ENCODE data around the gene HLA-B. TPM values are rescaled to one million over a fixed set of nuclear protein-coding genes. Genes with fewer than 3 reads are reported as not detected.
"Not testable (repeated sequence)": the region's sequence is repeated elsewhere in the genome, so short reads cannot be mapped to it uniquely, and the experiment has no call there.

HLA-B gene
- total RNA-seq, 2 donors from 2014 or later = 3,089 to 4,180 TPM

DNA sequence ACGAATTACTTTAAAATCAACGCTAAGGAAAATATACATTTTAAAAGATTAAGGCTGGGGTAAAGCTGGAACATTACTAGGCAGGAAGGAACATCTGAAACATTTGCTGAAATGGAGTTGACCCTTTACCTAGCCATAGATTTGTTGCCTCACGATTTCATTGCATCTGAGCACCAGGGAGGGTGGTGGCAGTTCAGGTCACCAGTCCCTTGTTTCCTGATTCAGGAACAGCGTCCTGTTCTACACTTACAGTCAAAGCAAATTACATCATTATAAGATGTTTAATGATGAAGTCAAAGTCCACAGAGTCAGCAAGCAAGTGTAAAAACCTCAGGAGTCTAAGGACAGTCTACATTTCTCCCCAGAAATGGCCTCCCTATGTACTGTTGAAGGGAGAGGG lies 37.4 kb upstream of the HLA-B start:
- Mint-ChIP-seq H3K36me3 (ENCODE audit: low read depth) (no peaks in the 10 kb centered on the region), H3K27me3 (no peaks in the 10 kb centered on the region), H3K9me3 (no peaks in the 10 kb centered on the region), H3K27ac (no peak overlapping the region), H3K4me1 (peaks cover 6% of the 10 kb centered on the region), H3K4me3 (no peak overlapping the region)
- no peak for ATAC-seq (replicated peaks)

DNA sequence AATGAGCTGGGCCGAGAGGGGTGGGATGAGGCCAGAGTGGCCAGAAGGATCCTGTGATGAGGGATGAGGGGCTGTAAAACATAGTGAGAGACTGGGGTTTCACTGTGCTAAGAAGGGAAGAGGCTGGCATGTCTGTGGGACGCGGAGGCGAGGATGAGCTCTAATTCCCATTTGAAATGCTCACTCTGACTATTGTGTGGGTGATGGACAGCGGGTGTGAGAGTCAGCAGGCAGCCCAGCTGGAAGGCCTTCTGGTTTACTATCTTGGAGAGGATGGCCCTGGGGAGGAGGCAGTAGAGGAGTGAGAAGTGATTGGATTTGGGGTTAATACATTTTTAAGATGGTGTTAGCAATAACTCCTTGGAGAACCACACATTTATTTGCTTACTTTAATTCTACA lies 37.0 kb upstream of the HLA-B start:
- H3K27me3 Mint-ChIP-seq = no peaks in the 10 kb centered on the region
- no peaks in the 10 kb centered on the region for H3K9me3 Mint-ChIP-seq
- no peak overlapping the region for H3K27ac Mint-ChIP-seq
- no peaks in the 10 kb centered on the region for H3K36me3 Mint-ChIP-seq (ENCODE audit: low read depth)
- no peak overlapping the region for H3K4me3 Mint-ChIP-seq
- H3K4me1 Mint-ChIP-seq = peaks cover 5% of the 10 kb centered on the region
- no peak for ATAC-seq (replicated peaks)

DNA sequence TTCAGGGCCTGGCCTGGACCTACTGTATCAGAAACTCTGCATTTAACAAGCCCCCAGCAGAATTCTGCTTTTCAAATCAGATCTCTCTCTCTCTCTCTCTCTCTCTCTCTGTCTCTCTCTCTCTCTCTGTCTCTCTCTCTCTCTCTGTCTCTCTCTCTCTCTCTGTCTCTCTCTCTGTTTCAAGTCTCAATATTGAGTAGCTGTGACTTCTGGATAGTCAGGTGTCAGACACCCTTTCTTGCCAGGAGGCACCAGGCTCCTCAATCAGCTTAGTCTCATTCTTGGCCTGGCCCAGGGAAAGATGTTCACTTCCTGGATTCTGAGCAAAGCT lies 32.8 kb upstream of the HLA-B start:
- H3K36me3 Mint-ChIP-seq (ENCODE audit: low read depth) = not testable (repeated sequence)

DNA sequence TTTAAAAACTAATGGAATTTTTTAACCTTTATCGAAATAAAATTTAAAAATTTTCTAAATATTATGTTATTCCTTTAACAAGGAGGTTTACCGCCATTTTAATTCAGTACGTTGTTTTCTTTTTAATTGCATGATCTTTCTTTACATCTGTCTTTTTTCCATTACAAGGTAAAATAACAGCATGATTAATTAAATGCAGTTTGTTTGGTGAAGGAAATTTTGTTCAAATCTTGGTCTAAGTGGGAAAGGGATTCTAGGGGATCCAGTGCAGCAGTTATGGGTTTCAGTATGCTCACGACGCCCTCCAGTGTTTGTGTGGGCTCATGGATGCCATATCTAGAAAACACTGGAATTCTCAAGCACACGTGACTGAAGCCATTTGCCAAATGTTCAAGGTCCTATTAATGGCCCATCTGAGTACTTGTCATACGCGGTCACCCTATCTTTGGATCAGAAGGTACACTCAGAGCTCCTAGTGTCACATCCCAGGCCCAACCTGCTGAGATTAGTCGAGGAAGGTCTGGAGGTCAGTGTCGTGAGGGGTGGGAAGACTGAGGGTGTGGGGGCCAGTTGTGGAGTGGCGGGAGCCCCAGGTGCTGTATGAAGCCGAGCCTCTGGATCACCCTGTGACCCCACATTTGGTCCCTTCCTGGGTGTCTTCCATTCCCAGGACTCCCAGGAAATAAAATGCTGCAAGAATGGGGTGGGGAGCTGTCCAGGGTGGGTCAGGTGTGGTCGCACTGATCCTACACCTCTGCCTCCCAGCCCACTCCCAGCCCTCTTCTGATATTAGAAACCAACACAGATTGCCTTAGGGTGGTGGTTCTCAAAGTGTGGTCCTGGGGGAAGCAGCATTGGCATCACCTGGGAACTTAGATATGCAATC lies 32.2 kb upstream of the HLA-B start:
- H3K9me3 Mint-ChIP-seq; H3K4me1 Mint-ChIP-seq; ATAC-seq (replicated peaks); H3K27ac Mint-ChIP-seq; H3K27me3 Mint-ChIP-seq; H3K4me3 Mint-ChIP-seq; H3K36me3 Mint-ChIP-seq (ENCODE audit: low read depth): not testable (repeated sequence)

More for the DNA sequence above, 32.8 kb upstream of the HLA-B start:
- not testable (repeated sequence) for H3K9me3 Mint-ChIP-seq; H3K27me3 Mint-ChIP-seq; H3K4me3 Mint-ChIP-seq; ATAC-seq (replicated peaks); H3K4me1 Mint-ChIP-seq; H3K27ac Mint-ChIP-seq

DNA sequence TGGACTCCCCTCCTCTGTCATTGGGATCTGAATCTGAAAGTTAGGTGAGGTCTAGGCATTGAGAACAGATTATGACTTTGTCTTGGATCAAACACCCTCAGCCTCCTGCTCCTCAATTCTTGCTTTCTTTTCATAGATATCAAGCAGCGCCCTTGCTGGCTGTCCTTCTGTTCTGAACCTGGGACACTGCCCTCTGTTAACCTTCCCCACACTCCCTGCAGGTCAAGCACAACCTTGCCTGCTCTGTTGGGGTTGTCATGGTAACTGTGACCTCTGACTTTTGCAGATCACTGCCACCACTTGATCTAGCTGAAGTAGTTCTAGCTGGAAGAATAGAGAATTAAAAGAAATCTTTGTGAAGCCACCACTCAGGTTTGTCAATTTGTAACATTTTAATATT lies 30.0 kb upstream of the HLA-B start:
- H3K36me3 Mint-ChIP-seq (ENCODE audit: low read depth) = no peaks in the 10 kb centered on the region
- no peak overlapping the region for H3K27ac Mint-ChIP-seq
- no peaks in the 10 kb centered on the region for H3K4me1 Mint-ChIP-seq
- no peaks in the 10 kb centered on the region for H3K27me3 Mint-ChIP-seq
- H3K4me3 Mint-ChIP-seq = no peak overlapping the region
- no peaks in the 10 kb centered on the region for H3K9me3 Mint-ChIP-seq
- ATAC-seq (replicated peaks) = no peak

DNA sequence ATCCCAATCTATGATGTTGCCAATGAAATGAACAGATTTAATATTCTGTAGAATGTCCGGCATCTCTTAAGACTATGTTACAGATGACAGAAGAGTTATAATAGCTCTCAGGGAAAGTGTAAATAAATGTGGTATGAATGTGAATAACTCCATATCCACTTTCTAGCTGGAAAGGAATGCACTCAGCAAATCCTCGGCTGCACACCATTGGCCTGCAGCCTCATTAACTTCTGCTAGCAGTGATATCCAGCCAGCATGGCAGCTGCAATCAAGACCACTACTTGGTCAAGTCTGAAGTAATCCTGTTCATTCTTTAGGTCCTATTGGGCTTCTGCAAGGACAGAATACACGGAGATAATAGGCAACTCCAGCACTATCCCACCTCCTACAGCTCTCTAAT lies 29.1 kb upstream of the HLA-B start:
- Mint-ChIP-seq H3K9me3 (no peaks in the 10 kb centered on the region), H3K4me1 (no peaks in the 10 kb centered on the region), H3K36me3 (ENCODE audit: low read depth) (no peaks in the 10 kb centered on the region), H3K4me3 (no peak overlapping the region), H3K27ac (no peak overlapping the region), H3K27me3 (peaks cover 1% of the 10 kb centered on the region)
- ATAC-seq (replicated peaks) = no peak

DNA sequence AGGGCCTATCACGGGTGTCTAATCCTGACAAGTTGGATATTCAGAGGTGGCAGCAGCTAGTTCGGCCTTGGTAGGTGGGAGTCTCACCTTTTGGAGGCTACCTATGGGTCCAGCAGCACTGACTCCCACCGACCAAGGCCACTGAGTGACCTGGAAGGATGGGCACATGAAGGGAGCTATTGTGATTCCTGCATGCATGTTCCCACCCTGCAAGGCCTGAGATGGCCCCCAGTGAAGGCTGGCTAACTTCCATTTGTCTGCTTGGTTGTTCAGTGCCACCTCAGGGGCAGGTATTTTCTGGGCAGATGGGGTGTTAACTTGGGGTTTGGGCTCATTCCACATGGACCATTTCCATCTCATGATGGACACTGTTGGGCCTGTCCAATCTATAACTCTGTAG lies 28.1 kb upstream of the HLA-B start:
- H3K36me3 Mint-ChIP-seq (ENCODE audit: low read depth) = no peaks in the 10 kb centered on the region
- H3K27me3 Mint-ChIP-seq = peaks cover 11% of the 10 kb centered on the region
- H3K4me1 Mint-ChIP-seq = no peaks in the 10 kb centered on the region
- no peak overlapping the region for H3K27ac Mint-ChIP-seq
- no peak for ATAC-seq (replicated peaks)
- no peak overlapping the region for H3K4me3 Mint-ChIP-seq
- no peaks in the 10 kb centered on the region for H3K9me3 Mint-ChIP-seq

DNA sequence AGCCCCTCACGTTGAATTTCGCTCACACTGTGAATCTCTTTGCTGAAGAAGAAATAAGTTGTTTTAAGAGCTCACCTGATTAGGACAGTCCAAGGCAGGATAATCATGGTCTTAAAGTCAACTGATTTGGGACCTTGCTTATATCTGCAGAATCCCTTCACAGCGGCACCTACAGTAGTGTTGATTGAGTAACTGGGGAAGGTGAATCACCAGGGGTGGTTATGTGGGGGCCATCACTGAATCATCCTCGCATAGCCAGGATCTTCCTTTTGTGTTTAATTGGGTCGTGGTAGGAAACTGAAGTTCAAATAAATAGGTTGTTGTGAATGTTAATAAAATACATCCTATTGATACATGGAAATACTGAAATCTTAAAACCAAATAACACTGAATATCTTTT lies 26.2 kb upstream of the HLA-B start:
- H3K4me1 Mint-ChIP-seq = no peaks in the 10 kb centered on the region
- no peak overlapping the region for H3K27ac Mint-ChIP-seq
- peak; percentile 98 for ATAC-seq (replicated peaks)
- peaks cover 15% of the 10 kb centered on the region for H3K27me3 Mint-ChIP-seq
- no peak overlapping the region for H3K4me3 Mint-ChIP-seq
- H3K36me3 Mint-ChIP-seq (ENCODE audit: low read depth) = no peaks in the 10 kb centered on the region
- H3K9me3 Mint-ChIP-seq = no peaks in the 10 kb centered on the region

DNA sequence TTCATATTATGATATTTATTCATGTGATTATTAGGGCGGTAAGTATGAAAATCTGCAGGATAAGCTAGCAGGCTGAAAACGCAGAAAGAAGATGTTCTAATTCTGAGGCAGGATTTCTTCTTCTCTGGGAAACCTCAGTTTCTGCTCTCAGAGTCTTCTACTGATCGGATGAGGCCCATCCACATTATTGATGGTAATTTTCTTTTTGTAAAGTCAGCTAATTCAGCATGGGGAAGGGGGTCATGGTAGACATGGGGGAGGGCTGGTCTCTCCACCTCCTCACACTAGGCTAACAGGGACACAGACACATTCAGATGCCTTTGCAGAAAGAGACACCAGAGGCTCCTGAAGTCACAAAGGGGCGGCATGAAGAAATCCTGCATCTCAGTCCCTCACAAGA lies 24.7 kb upstream of the HLA-B start:
- H3K27ac Mint-ChIP-seq = no peak overlapping the region
- no peaks in the 10 kb centered on the region for H3K4me1 Mint-ChIP-seq
- H3K36me3 Mint-ChIP-seq (ENCODE audit: low read depth) = no peaks in the 10 kb centered on the region
- no peaks in the 10 kb centered on the region for H3K9me3 Mint-ChIP-seq
- H3K27me3 Mint-ChIP-seq = peaks cover 19% of the 10 kb centered on the region
- no peak for ATAC-seq (replicated peaks)
- H3K4me3 Mint-ChIP-seq = no peak overlapping the region

DNA sequence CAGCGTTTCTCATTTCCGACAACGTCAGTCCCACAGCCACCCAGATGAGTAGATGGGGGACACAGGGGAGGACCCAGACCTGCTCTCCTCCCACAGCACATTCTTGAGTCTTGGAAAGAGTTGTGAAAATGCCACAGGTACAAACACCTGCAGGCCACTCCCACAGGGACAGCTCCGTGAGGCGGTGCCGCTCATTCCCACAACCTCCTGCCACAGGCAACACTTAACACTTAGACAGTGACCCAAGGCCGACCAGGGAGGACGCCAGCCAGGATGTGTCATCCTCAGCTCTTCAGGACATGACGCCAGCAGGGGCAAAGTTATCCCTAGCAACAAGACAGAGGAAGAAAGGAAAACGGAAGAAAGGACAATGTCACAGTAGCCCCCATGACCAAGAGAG lies 22.9 kb upstream of the HLA-B start:
- no peaks in the 10 kb centered on the region for H3K4me1 Mint-ChIP-seq
- H3K27ac Mint-ChIP-seq = no peak overlapping the region
- ATAC-seq (replicated peaks) = no peak
- no peaks in the 10 kb centered on the region for H3K9me3 Mint-ChIP-seq
- H3K36me3 Mint-ChIP-seq (ENCODE audit: low read depth) = no peaks in the 10 kb centered on the region
- H3K4me3 Mint-ChIP-seq = no peak overlapping the region
- peaks cover 19% of the 10 kb centered on the region for H3K27me3 Mint-ChIP-seq

DNA sequence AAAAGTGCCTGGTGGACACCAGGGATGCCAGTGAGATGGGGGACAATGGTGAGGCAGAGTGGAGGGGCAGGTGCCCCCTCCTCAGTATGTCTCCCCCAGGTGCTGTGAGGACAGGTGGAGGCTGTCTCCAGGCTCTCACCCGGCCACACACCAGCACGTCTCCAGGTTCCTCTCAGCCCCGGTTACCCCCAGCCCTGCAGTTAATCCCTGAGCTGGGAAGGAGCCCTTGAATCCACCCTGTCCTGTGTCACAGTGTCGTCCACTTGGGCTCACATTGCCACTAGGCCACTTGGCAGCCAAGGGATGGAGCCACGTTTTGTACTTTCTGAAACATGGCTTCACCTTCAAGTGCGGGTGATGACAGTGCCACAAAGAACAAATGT lies 21.7 kb upstream of the HLA-B start:
- no peaks in the 10 kb centered on the region for H3K9me3 Mint-ChIP-seq
- H3K27me3 Mint-ChIP-seq = peaks cover 19% of the 10 kb centered on the region
- H3K36me3 Mint-ChIP-seq (ENCODE audit: low read depth) = no peaks in the 10 kb centered on the region
- H3K4me1 Mint-ChIP-seq = peaks cover 2% of the 10 kb centered on the region
- H3K27ac Mint-ChIP-seq = no peak overlapping the region
- H3K4me3 Mint-ChIP-seq = no peak overlapping the region
- no peak for ATAC-seq (replicated peaks)

DNA sequence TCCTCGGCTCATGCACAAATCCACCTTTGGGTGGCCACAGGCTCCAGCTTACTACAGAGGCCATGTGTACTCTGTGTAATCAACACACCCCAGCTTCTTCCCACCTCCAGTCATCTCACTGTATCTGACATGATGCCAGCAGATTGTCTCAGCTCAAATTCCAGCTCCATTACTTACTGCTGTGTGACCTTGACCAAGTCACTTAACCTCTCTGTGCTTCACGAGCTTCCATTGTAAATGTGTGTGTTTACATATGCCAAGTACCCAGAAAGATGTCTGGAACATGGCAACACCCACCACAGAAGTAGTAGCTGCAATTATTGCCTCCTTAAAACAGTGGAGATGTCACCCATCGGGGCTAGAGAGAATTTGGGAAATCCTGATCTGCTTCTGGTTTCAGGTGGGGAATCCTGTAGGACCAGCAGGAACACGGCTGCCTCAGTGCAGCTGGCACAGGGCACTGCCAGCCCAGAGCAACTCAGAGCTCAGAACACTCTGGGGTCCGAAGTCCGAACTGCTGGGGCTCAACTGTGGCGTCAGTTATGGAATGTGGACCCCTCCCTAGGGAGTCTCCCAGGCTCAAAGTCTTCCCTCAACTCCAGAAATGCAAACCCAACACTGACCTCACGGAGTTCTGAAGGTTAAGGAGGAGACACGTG lies 21.2 kb upstream of the HLA-B start:
- no peak for ATAC-seq (replicated peaks)
- no peaks in the 10 kb centered on the region for H3K9me3 Mint-ChIP-seq
- H3K27me3 Mint-ChIP-seq = peaks cover 19% of the 10 kb centered on the region
- no peak overlapping the region for H3K27ac Mint-ChIP-seq
- no peaks in the 10 kb centered on the region for H3K36me3 Mint-ChIP-seq (ENCODE audit: low read depth)
- H3K4me1 Mint-ChIP-seq = peaks cover 4% of the 10 kb centered on the region
- no peak overlapping the region for H3K4me3 Mint-ChIP-seq

DNA sequence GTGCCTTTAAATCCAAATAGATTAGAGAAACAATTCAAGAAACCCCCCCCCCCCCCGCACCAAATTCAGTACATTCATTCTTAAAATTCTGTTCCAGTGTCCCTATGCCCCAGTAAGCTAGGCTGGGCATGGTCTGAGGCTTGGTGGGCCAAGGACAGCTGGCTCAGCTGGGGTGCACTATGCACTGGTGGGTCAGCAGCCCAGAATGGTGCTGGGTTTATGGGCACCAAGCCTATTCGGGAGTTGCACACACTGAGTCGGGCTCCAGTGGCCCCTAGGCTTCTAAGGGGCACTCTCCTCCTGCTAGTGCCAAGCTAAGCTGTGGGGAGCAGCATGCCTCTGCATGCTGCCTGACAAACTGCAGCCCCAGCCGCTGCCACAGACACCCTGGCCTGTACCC lies 20.1 kb upstream of the HLA-B start:
- no peak overlapping the region for H3K4me3 Mint-ChIP-seq
- H3K27ac Mint-ChIP-seq = no peak overlapping the region
- ATAC-seq (replicated peaks) = no peak
- H3K4me1 Mint-ChIP-seq = peaks cover 7% of the 10 kb centered on the region
- H3K36me3 Mint-ChIP-seq (ENCODE audit: low read depth) = no peaks in the 10 kb centered on the region
- no peaks in the 10 kb centered on the region for H3K9me3 Mint-ChIP-seq
- H3K27me3 Mint-ChIP-seq = peaks cover 19% of the 10 kb centered on the region

DNA sequence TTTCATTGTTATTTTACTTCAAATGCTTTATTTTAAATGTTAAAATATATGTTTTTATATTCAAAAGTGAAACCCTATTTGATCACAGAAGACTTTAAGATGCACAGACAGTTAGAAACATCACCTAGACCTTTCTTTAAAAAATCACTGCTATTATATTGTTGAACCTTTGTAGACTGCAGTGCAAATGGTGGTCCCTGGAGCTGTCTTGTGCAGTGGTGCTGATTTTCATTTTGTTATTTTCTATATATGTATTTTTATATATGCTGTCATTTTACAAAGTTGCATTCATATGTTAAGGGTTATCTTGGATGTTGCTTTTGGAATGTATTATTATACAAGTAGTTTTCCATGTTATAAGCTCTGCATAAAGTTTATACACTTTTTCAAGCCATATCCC lies 18.7 kb upstream of the HLA-B start:
- Mint-ChIP-seq H3K4me3 (no peak overlapping the region), H3K4me1 (peaks cover 10% of the 10 kb centered on the region), H3K9me3 (no peaks in the 10 kb centered on the region), H3K27ac (no peak overlapping the region), H3K36me3 (ENCODE audit: low read depth) (no peaks in the 10 kb centered on the region), H3K27me3 (peaks cover 15% of the 10 kb centered on the region)
- ATAC-seq (replicated peaks) = no peak

DNA sequence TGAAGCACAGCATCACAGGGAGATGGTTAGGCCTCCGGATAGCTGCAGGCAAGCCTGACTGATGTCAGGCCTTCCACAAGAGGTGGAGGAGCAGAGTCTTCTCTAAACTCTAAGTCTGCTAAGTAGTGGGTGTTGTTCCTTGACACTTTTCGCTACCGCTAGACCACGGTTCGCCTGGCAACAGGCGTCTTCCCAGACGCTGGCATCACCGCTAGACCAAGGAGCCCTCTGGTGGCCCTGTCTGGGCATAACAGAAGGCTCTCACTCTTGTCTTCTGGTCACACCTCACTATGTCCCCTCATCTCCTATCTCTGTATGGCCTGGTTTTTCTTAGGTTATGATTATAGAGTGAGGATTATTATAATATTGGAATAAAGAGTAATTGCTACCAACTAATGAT lies 17.1 kb upstream of the HLA-B start:
- not testable (repeated sequence) for H3K27ac Mint-ChIP-seq; H3K36me3 Mint-ChIP-seq (ENCODE audit: low read depth); H3K9me3 Mint-ChIP-seq; H3K4me3 Mint-ChIP-seq
- ATAC-seq (replicated peaks) = peak; percentile 26
- Mint-ChIP-seq H3K4me1 (peaks cover 10% of the 10 kb centered on the region), H3K27me3 (peaks cover 13% of the 10 kb centered on the region)

All from activated T-helper 17 cell treated with anti-CD3 and anti-CD28 coated beads, Interleukin-2, amount 50 U/mL, for 72 hours (primary cell).